Uterus (tissue), 2 donors: Measurements from ENCODE around the gene BACE2.

Experiments
- POLR2A ChIP-seq, 2 donors: fragments of 450-650 bp; IDR thresholded peaks; one replicate each; pipeline ENCODE4 v1.6.1; 2016; ENCODE audit warnings: antibody characterized with exemption in 2 of 2, mild to moderate bottlenecking in 1 of 2, moderate library complexity in 1 of 2
- TF ChIP-seq, protein P1 (sequence below), 4 experiments: fragments of 200-600 bp in 2 of 4; fragments of 450-650 bp in 2 of 4; sonication (generic) in 2 of 4; IDR thresholded peaks; one replicate each; pipeline ENCODE4 v1.5.1; 2016 to 2019; ENCODE audit warnings: antibody characterized with exemption in 4 of 4, mild to moderate bottlenecking in 2 of 4, moderate library complexity in 1 of 4

DNA sequence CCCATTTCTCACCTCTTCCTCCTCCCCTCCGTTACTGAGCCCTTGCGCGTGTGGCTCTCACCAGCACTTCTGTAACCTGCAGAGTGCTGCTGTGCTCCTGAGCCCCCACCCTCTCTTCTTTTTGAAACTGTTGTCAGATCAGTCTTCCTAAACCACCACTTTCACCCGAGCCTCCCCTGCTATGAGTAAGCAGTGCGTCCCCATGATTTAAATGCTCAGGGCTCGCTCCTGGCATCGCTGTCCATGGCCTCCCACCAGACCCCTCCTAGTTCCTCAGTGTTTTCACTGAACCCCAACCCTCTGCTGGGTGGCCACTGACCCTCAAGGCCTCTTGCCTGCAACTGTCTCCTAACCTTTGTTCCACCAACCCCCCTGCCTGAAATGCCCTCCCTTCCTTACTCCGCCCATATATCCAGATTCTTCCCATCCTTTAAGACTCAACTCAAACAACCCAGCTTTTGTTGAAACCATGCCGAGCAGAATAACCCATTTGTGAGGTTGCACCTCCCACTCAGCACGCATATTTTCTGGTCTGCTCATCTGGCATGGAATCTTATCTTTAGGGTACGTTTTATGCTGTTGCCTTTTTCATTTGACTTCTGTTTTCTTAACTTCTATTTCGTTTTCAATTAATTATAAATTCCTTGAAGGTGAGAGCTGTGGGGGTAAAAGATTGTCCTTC, 84.1 kb downstream of the BACE2 start:
- TF ChIP-seq, protein P1, sequence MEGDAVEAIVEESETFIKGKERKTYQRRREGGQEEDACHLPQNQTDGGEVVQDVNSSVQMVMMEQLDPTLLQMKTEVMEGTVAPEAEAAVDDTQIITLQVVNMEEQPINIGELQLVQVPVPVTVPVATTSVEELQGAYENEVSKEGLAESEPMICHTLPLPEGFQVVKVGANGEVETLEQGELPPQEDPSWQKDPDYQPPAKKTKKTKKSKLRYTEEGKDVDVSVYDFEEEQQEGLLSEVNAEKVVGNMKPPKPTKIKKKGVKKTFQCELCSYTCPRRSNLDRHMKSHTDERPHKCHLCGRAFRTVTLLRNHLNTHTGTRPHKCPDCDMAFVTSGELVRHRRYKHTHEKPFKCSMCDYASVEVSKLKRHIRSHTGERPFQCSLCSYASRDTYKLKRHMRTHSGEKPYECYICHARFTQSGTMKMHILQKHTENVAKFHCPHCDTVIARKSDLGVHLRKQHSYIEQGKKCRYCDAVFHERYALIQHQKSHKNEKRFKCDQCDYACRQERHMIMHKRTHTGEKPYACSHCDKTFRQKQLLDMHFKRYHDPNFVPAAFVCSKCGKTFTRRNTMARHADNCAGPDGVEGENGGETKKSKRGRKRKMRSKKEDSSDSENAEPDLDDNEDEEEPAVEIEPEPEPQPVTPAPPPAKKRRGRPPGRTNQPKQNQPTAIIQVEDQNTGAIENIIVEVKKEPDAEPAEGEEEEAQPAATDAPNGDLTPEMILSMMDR (IDR thresholded peaks at IDR 0.05) = no peak
- no peak for TF ChIP-seq POLR2A (IDR thresholded peaks at IDR 0.05)
